ENCODE results near the gene FMNL2.

FMNL2 gene

DNA sequence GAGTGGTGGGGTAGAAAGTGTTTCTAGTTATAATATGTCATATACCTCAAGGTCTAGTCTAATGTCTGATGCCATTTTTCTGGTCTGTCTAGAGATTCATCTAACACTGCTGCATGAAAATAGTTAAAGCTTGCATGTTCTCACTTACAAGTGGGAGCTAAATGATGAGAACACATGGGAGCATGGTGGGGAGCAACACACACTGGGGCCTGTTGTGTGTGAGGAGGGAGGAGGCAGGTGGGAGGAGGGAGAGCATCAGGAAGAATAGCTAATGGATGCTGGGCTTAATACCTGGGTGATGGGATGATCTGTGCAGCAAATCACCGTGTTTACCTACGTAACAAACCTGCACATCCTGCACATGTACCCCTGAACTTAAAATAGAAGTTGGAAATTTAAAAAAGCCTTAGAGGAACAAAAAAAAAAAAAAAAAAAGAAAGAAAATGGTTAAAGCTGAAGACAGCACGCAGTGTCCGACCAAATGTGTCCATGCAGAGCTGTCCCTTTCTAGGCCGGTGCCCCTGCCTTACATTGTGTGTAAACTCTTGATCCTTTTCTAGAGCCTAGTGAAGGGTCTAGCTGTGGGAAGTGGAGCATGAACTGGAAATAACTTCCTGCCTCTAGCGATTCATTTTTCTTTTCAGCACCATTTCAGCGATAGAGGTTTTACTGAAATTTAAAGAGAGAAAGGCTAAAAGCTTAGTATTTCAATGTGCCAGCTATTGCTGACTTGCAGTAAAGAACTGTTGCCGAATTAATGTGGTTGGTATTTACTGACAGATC, 94.0 kb downstream of the FMNL2 start:
- ChIA-PET CTCF (no interaction called here), POLR2A (no interaction called here)
- DNase-seq (ENCODE audit: extremely low spot score), result no peak
- TF ChIP-seq FOXA1 (IDR thresholded peaks at IDR 0.05) (no peak), PKNOX1 (IDR thresholded peaks at IDR 0.05) (no peak), ARNT (IDR thresholded peaks at IDR 0.05) (no peak), HDGF (IDR thresholded peaks at IDR 0.05; ENCODE audit: borderline replicate concordance) (no peak), CTBP1 (IDR thresholded peaks at IDR 0.05; ENCODE audit: borderline replicate concordance) (no peak), SUZ12 (IDR thresholded peaks at IDR 0.05) (no peak), BHLHE40 (IDR thresholded peaks at IDR 0.05; ENCODE audit: borderline replicate concordance) (no peak)

DNA sequence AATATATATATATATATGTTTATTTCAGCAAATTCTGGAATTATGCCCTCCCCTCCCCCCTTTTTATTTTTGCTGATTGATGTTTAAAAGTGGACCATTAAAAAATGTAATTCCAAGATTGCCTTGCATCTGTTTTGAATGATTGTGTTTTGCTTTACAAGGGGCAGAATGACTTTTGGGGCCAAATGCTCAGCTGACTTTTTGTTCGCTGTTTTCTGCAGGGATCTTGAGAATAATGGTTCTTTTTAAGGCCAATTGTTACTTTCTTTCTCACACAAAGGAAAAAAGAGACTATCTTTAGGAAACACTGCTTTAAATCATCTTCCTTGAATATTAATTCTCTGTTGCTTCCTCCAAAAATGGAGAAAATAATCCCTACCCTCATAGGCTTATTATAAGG, 95.9 kb downstream of the FMNL2 start:
- no peak for TF ChIP-seq FOXM1 (IDR thresholded peaks at IDR 0.05; ENCODE audit: borderline replicate concordance)
- no peak for TF ChIP-seq PKNOX1 (IDR thresholded peaks at IDR 0.05)
- TF ChIP-seq CTBP1 (IDR thresholded peaks at IDR 0.05; ENCODE audit: borderline replicate concordance), result no peak
- no peak for TF ChIP-seq ZNF384 (IDR thresholded peaks at IDR 0.05)
- TF ChIP-seq ARNT (IDR thresholded peaks at IDR 0.05), result no peak
- no peak for TF ChIP-seq TARDBP (IDR thresholded peaks at IDR 0.05)
- TF ChIP-seq NFRKB (IDR thresholded peaks at IDR 0.05), result no peak
- no peak for TF ChIP-seq FOXA1 (IDR thresholded peaks at IDR 0.05)
- no peak for TF ChIP-seq ELF4 (IDR thresholded peaks at IDR 0.05)
- no peak for TF ChIP-seq LEF1 (IDR thresholded peaks at IDR 0.05; ENCODE audit: borderline replicate concordance)
- TF ChIP-seq L3MBTL2 (conservative IDR thresholded peaks at IDR 0.05), result no peak
- no peak for TF ChIP-seq HDGF (IDR thresholded peaks at IDR 0.05; ENCODE audit: borderline replicate concordance)
- TF ChIP-seq BHLHE40 (IDR thresholded peaks at IDR 0.05; ENCODE audit: borderline replicate concordance), result no peak
- no peak for TF ChIP-seq FOXK2 (IDR thresholded peaks at IDR 0.05)
- no peak for TF ChIP-seq SP1 (IDR thresholded peaks at IDR 0.05)
- no peak for DNase-seq (ENCODE audit: extremely low spot score)
- POLR2A ChIA-PET, result no interaction called here
- CTCF ChIA-PET, result no interaction called here

DNA sequence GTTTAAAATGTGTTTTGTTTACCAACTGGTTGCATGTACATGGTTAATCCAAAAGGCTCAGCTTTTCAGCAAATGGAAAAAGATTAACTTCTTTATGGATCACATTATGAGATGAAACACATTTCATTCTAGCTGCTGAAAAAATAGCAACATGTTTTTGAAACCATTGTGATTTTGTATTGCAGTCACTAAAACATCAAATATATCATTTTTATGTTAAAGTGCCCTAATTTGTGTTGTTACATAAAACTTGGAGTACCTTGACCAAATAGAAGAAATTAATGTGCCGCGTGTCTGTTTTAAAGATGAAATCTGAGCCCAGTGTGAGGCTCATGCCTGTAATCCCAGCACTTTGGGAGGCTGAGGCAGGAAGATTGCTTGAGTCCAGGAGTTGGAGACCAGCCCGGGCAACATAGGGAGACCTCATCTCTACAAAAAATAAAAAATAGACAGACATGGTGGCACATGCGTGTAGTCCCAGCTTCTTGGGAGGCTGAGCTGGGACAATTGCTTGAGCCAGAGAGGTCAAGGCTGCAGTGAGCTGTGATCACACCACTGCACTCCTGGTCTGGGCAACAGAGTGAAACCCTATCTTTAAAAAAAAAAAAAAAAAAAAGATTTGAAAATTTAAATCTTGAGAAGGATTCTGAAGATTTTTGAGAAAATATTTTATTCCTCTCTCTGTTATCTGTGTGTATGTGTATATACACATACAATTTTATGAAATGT, 96.6 kb downstream of the FMNL2 start:
- no peak for DNase-seq (ENCODE audit: extremely low spot score)
- POLR2A ChIA-PET, result no interaction called here
- CTCF ChIA-PET, result interaction anchor here (1.0 kb wide), 1 partner anchor 10 kb away, joined by 3 read pairs; no protein-coding TSS in a partner anchor
- TF ChIP-seq L3MBTL2 (conservative IDR thresholded peaks at IDR 0.05) (no peak), LEF1 (IDR thresholded peaks at IDR 0.05; ENCODE audit: borderline replicate concordance) (no peak), ZNF384 (IDR thresholded peaks at IDR 0.05) (peak; percentile 31)

GRCh38 chr2:152432206-152432653, 97.3 kb downstream of the FMNL2 start:
- TF ChIP-seq SUZ12 (IDR thresholded peaks at IDR 0.05) (no peak), CTBP1 (IDR thresholded peaks at IDR 0.05; ENCODE audit: borderline replicate concordance) (no peak), BHLHE40 (IDR thresholded peaks at IDR 0.05; ENCODE audit: borderline replicate concordance) (no peak), FOXM1 (IDR thresholded peaks at IDR 0.05; ENCODE audit: borderline replicate concordance) (no peak), ARNT (IDR thresholded peaks at IDR 0.05) (no peak), ZNF384 (IDR thresholded peaks at IDR 0.05) (no peak), HDGF (IDR thresholded peaks at IDR 0.05; ENCODE audit: borderline replicate concordance) (no peak), L3MBTL2 (conservative IDR thresholded peaks at IDR 0.05) (no peak), PKNOX1 (IDR thresholded peaks at IDR 0.05) (no peak), FOXK2 (IDR thresholded peaks at IDR 0.05) (no peak), SP1 (IDR thresholded peaks at IDR 0.05) (no peak), ELF4 (IDR thresholded peaks at IDR 0.05) (no peak), LEF1 (IDR thresholded peaks at IDR 0.05; ENCODE audit: borderline replicate concordance) (no peak), FOXA1 (IDR thresholded peaks at IDR 0.05) (no peak), TARDBP (IDR thresholded peaks at IDR 0.05) (no peak), NFRKB (IDR thresholded peaks at IDR 0.05) (no peak)
- ChIA-PET CTCF (interaction anchor here (0.6 to 1.0 kb wide), 2 partner anchors 10 to 334 kb away, joined by 3 read pairs; no protein-coding TSS in a partner anchor), POLR2A (interaction anchor here (0.9 kb wide), 1 partner anchor 35 kb away, joined by 3 read pairs; no protein-coding TSS in a partner anchor)
- no peak for DNase-seq (ENCODE audit: extremely low spot score)

GRCh38 chr2:152432765-152433164, 97.8 kb downstream of the FMNL2 start:
- POLR2A ChIA-PET, result interaction anchor here (0.9 kb wide), 1 partner anchor 35 kb away, joined by 3 read pairs; no protein-coding TSS in a partner anchor

More at GRCh38 chr2:152432765-152433164, 97.8 kb downstream of the FMNL2 start:
- CTCF ChIA-PET, result interaction anchor here (0.6 to 1.0 kb wide), 2 partner anchors 11 to 335 kb away, joined by 3 read pairs; no protein-coding TSS in a partner anchor
- TF ChIP-seq NFRKB (IDR thresholded peaks at IDR 0.05) (no peak), ZNF384 (IDR thresholded peaks at IDR 0.05) (no peak), SUZ12 (IDR thresholded peaks at IDR 0.05) (no peak), BHLHE40 (IDR thresholded peaks at IDR 0.05; ENCODE audit: borderline replicate concordance) (no peak), ELF4 (IDR thresholded peaks at IDR 0.05) (no peak), PKNOX1 (IDR thresholded peaks at IDR 0.05) (no peak), FOXM1 (IDR thresholded peaks at IDR 0.05; ENCODE audit: borderline replicate concordance) (no peak), L3MBTL2 (conservative IDR thresholded peaks at IDR 0.05) (no peak), FOXK2 (IDR thresholded peaks at IDR 0.05) (no peak), CTBP1 (IDR thresholded peaks at IDR 0.05; ENCODE audit: borderline replicate concordance) (no peak), SP1 (IDR thresholded peaks at IDR 0.05) (no peak), TARDBP (IDR thresholded peaks at IDR 0.05) (no peak), ARNT (IDR thresholded peaks at IDR 0.05) (no peak), LEF1 (IDR thresholded peaks at IDR 0.05; ENCODE audit: borderline replicate concordance) (no peak), HDGF (IDR thresholded peaks at IDR 0.05; ENCODE audit: borderline replicate concordance) (no peak), FOXA1 (IDR thresholded peaks at IDR 0.05) (no peak)
- no peak for DNase-seq (ENCODE audit: extremely low spot score)

Measured in HEK293T (cell line).